Activated CD4-positive, alpha-beta T cell treated with anti-CD3 and anti-CD28 coated beads, Interleukin-2, amount 50 U/mL, for 16 hours (primary cell): ENCODE data around the gene RIC8B.
"Not testable (repeated sequence)": the region's sequence is repeated elsewhere in the genome, so short reads cannot be mapped to it uniquely, and the experiment has no call there.

Experiments used
- DNase-seq: peaks from one replicate; pipeline ENCODE4 v3.0.0-alpha.2; 2020

Gene RIC8B

GRCh38 chr12:106907846-106908245 is 133.4 kb downstream of the RIC8B start:
- no peak for DNase-seq

DNA sequence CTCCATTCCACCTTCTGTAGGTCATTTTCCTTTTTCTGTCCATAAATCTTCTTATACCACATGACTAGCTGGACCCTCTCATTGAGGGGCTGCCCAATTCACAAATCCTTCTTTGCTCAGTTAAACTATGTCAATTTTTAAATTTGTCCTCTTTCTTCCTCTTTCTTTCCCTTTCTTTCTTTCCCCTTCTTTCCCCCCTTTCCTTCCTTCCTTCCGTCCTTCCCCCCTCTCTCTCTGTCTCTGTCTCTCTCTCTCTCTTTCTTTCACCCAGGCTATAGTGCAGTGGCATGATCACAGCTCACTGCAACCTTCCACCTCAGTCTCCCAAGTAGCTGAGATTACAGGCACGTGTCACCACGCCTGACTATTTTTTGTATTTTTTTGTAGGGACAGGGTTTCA is 134.1 kb downstream of the RIC8B start:
- DNase-seq, result no peak

- DNase-seq, result peak; percentile 38
These were observed 135.7 kb downstream of the RIC8B start for GRCh38 chr12:106910202-106910601.

- no peak for DNase-seq
These were observed 137.1 kb downstream of the RIC8B start for GRCh38 chr12:106911581-106911980.

GRCh38 chr12:106913456-106913855 is 139.0 kb downstream of the RIC8B start:
- DNase-seq, result no peak

DNA sequence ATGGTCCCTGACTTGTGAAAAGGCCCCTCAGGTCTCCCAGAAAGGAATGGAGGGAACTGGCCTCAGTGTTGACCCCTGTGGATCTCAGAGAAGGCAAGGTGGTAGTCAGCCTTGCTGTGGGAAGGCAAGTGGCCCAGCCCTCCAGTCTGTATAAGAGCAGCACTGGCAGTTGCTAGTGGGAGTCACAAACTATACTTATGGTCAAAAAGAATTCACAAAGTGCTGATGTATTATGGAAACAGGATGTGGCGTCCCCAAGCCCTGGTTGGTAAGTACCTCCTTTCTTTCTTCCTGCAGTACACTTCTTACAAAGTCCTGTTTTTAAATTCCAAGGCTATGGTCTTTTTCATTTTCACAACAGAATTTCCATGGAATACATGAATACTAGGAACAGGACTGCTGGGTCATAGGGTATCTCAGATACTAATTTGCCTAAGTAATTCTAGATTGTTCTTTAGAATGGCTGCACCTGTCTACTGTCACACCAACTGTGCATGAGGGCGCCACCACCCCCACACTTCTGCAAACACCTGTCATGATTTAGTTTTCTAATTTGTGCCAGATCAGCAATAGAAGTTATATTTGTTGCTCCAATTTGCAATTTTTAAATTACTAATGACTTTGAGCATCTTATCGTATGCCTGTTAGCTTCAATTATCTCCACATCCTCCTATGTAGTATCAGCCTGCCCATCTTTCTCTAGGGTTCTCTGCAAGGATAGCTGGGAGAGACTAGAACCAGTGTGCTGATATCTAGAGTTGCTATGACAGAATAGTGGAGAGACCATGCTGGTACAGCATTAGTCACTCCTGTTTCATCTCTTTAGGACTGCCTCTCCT is 140.5 kb downstream of the RIC8B start:
- DNase-seq, result peak; percentile 58

- no peak for DNase-seq
These were observed 141.1 kb downstream of the RIC8B start for GRCh38 chr12:106915635-106916026.

DNA sequence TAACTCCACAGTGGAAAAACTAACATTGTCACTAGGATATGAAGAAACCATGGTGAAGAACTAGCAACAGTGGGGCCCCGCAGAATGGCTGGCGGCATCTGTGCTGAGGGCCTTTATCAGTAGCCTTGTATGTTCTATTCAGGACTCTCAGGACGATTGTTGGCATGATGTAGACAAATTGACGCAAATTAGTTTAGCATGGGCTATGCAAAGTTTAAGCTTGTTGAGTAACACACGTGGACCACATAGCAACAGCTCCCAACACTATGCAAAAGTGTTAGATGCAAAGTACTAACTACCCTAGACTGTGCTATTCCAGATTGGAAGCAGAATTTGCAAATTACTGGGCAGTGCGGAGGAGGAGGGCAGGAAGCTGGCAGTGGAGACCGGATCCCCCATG is 143.0 kb downstream of the RIC8B start:
- DNase-seq, result no peak

GRCh38 chr12:106918746-106919145 is 144.3 kb downstream of the RIC8B start:
- peak; percentile 6 for DNase-seq

GRCh38 chr12:106919910-106920544 is 145.5 kb downstream of the RIC8B start:
- peak; percentile 34 for DNase-seq

GRCh38 chr12:106921976-106922375 is 147.5 kb downstream of the RIC8B start:
- not testable (repeated sequence) for DNase-seq

- DNase-seq, result not testable (repeated sequence)
These were observed 149.1 kb downstream of the RIC8B start for GRCh38 chr12:106923594-106923993.

- no peak for DNase-seq
These were observed 149.9 kb downstream of the RIC8B start for GRCh38 chr12:106924268-106924861.

GRCh38 chr12:106926657-106927056 is 152.2 kb downstream of the RIC8B start:
- DNase-seq, result no peak

DNA sequence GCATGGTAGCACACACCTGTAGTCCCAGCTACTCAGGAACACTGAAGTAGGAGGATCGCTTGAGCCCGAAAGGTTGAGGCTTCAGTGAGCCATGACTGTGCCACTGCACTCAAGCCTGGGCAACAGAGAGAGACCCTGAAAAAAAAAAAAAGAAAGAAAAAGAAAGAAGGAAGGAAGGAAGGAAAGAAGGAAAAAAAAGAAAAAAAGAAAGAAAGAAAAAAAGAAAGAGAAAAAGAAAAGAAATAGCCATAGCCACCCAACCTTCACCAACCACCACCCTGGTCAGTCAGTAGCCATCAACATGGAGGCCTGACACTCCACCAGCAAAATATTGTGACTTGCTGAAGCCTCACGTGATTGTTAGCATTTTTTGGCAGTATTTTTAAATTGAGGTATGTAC is 159.8 kb downstream of the RIC8B start:
- DNase-seq, result no peak
